H9 (cell line): ENCODE data around the gene RILPL1. TPM values are rescaled to one million over a fixed set of nuclear protein-coding genes. Genes with fewer than 3 reads are reported as not detected.

ENCODE experiments used
- DNase-seq: peaks from one replicate; pipeline ENCODE4 v3.0.0-alpha.2; 2017
- H2AFZ ChIP-seq: one replicate; pipeline ENCODE4 v1.6.1; 2013; ENCODE audit warnings: mild to moderate bottlenecking, low read length, control low read depth, moderate library complexity
- H2AK5ac ChIP-seq: 2 replicates; pipeline ENCODE4 v1.6.1; 2013; ENCODE audit warnings: low read length, control low read depth, mixed read lengths; ENCODE audit not compliant: insufficient read length
- H2BK120ac ChIP-seq: one replicate; pipeline ENCODE4 v1.6.1; 2013; ENCODE audit warnings: low read depth, mild to moderate bottlenecking, low read length, control low read depth, inconsistent platforms; ENCODE audit not compliant: poor library complexity, severe bottlenecking
- H2BK12ac ChIP-seq: 2 replicates; pipeline ENCODE4 v1.6.1; 2013; ENCODE audit warnings: low read length, control low read depth, mixed read lengths, low read depth; ENCODE audit not compliant: insufficient read length
- H2BK15ac ChIP-seq: 2 replicates; pipeline ENCODE4 v1.6.1; 2013; ENCODE audit warnings: low read depth, low read length, control low read depth
- H2BK20ac ChIP-seq: one replicate; pipeline ENCODE4 v1.6.1; 2013; ENCODE audit warnings: low read depth, mild to moderate bottlenecking, low read length, control low read depth, inconsistent platforms; ENCODE audit not compliant: poor library complexity, severe bottlenecking
- H2BK5ac ChIP-seq: 2 replicates; pipeline ENCODE4 v1.6.1; 2013; ENCODE audit warnings: low read length, control low read depth, mixed read lengths; ENCODE audit not compliant: insufficient read length
- H3K14ac ChIP-seq: 2 replicates; pipeline ENCODE4 v1.6.1; 2013; ENCODE audit warnings: low read length, control low read depth; ENCODE audit not compliant: insufficient read depth
- H3K18ac ChIP-seq: 2 replicates; pipeline ENCODE4 v1.6.1; 2013; ENCODE audit warnings: low read depth, mild to moderate bottlenecking, mixed read lengths, low read length, control low read depth; ENCODE audit not compliant: insufficient read length
- H3K23ac ChIP-seq: 2 replicates; pipeline ENCODE4 v1.6.1; 2013; ENCODE audit warnings: low read length, control low read depth, mixed read lengths, low read depth; ENCODE audit not compliant: insufficient read length
- H3K23me2 ChIP-seq: 2 replicates; pipeline ENCODE4 v1.6.1; 2013; ENCODE audit warnings: low read depth, mild to moderate bottlenecking, mixed read lengths, low read length, control low read depth; ENCODE audit not compliant: insufficient read length, poor library complexity, severe bottlenecking
- H3K27ac ChIP-seq: 2 replicates; pipeline ENCODE4 v1.5.1; 2013; ENCODE audit warnings: low read length, control low read depth, mixed read lengths, low read depth; ENCODE audit not compliant: insufficient read length
- H3K27me3 ChIP-seq: 2 replicates; pipeline ENCODE4 v1.6.1; 2013; ENCODE audit warnings: low read length, control low read depth, inconsistent platforms; ENCODE audit not compliant: insufficient read depth
- H3K4ac ChIP-seq: 2 replicates; pipeline ENCODE4 v1.6.1; 2013; ENCODE audit warnings: low read depth, mild to moderate bottlenecking, control low read depth, inconsistent platforms, low read length, moderate library complexity
- H3K4me1 ChIP-seq: 2 replicates; pipeline ENCODE4 v1.6.1; 2013; ENCODE audit warnings: low read length, control low read depth, inconsistent platforms; ENCODE audit not compliant: insufficient read depth
- H3K4me2 ChIP-seq: 2 replicates; pipeline ENCODE4 v1.6.1; 2013; ENCODE audit warnings: low read length, control low read depth, mixed read lengths; ENCODE audit not compliant: insufficient read length, insufficient read depth
- H3K56ac ChIP-seq: 2 replicates; pipeline ENCODE4 v1.6.1; 2013; ENCODE audit warnings: low read depth, mild to moderate bottlenecking, mixed read lengths, low read length, control low read depth; ENCODE audit not compliant: insufficient read length
- H3K79me1 ChIP-seq: 2 replicates; pipeline ENCODE4 v1.6.1; 2013; ENCODE audit warnings: low read depth, mild to moderate bottlenecking, moderate library complexity, low read length, control low read depth, inconsistent platforms; ENCODE audit not compliant: insufficient read depth, poor library complexity, severe bottlenecking
- H3K79me2 ChIP-seq: 2 replicates; pipeline ENCODE4 v1.6.1; 2013; ENCODE audit warnings: low read length, control low read depth, inconsistent platforms; ENCODE audit not compliant: insufficient read depth
- H3K9ac ChIP-seq: 2 replicates; pipeline ENCODE4 v1.6.1; 2013; ENCODE audit warnings: low read length, control low read depth, mixed read lengths; ENCODE audit not compliant: insufficient read length; ENCODE audit errors: extremely low read depth
- H3K9me3 ChIP-seq: one replicate; pipeline ENCODE4 v1.6.1; 2013; ENCODE audit warnings: low read depth, low read length, inconsistent platforms; ENCODE audit not compliant: control insufficient read depth
- H3T11ph ChIP-seq: one replicate; pipeline ENCODE4 v1.6.1; 2013; ENCODE audit warnings: mild to moderate bottlenecking, low read length, control low read depth, inconsistent platforms
- H4K20me1 ChIP-seq: one replicate; pipeline ENCODE4 v1.6.1; 2013; ENCODE audit not compliant: control insufficient read depth, insufficient read length, insufficient read depth
- H4K5ac ChIP-seq: 2 replicates; pipeline ENCODE4 v1.6.1; 2013; ENCODE audit warnings: low read depth, mild to moderate bottlenecking, mixed read lengths, low read length, control low read depth; ENCODE audit not compliant: insufficient read length
- H4K8ac ChIP-seq: replicated peaks from 2 replicates; pipeline ENCODE4 v1.6.1; 2013; ENCODE audit warnings: low read length, control low read depth, mixed read lengths, low read depth; ENCODE audit not compliant: insufficient read length
- H4K91ac ChIP-seq: 2 replicates; pipeline ENCODE4 v1.6.1; 2013; ENCODE audit warnings: low read depth, mild to moderate bottlenecking, moderate library complexity, mixed read lengths, low read length, control low read depth; ENCODE audit not compliant: insufficient read length
- H3K27ac Mint-ChIP-seq, 3 experiments: 2 replicates in 2 of 3; 3 replicates in 1 of 3; pipeline ENCODE4 v1.8.0; 2020 to 2021; ENCODE audit warnings: mixed read lengths in 3 of 3, mild to moderate bottlenecking in 1 of 3, moderate library complexity in 1 of 3
- H3K27me3 Mint-ChIP-seq: 2 replicates; pipeline ENCODE4 v1.8.0; 2021; ENCODE audit warnings: low read depth, mild to moderate bottlenecking, moderate library complexity, mixed read lengths
- H3K36me3 Mint-ChIP-seq, 3 experiments: 2 replicates in 2 of 3; 3 replicates in 1 of 3; pipeline ENCODE4 v1.8.0; 2020 to 2021; ENCODE audit warnings: low read depth in 3 of 3, mixed read lengths in 3 of 3; ENCODE audit not compliant: insufficient read depth in 1 of 3
- H3K4me1 Mint-ChIP-seq, 2 experiments: 2 replicates each; pipeline ENCODE4 v1.8.0; 2020; ENCODE audit warnings: mixed read lengths in 2 of 2
- H3K4me3 Mint-ChIP-seq, 2 experiments: 2 replicates in 1 of 2; 3 replicates in 1 of 2; pipeline ENCODE4 v1.8.0; 2020 to 2021; ENCODE audit warnings: mild to moderate bottlenecking in 2 of 2, mixed read lengths in 2 of 2, moderate library complexity in 1 of 2
- H3K9me3 Mint-ChIP-seq, 2 experiments: 2 replicates in 1 of 2; 3 replicates in 1 of 2; pipeline ENCODE4 v1.8.0; 2020; ENCODE audit warnings: mild to moderate bottlenecking in 2 of 2, mixed read lengths in 2 of 2, moderate library complexity in 1 of 2
- CTCF ChIP-seq: fragments of 200-600 bp; sonication (generic); conservative IDR thresholded peaks from 3 replicates; pipeline ENCODE4 v1.8.0; 2021; ENCODE audit warnings: antibody characterized with exemption, mild to moderate bottlenecking
- WGBS: extraction: QIAGEN DNeasy Blood & Tissue Kit; methylation state at CpG from one replicate; pipeline ENCODE4 v1.1.7; 2013; ENCODE audit warnings: missing lambda C conversion rate, low lambda C conversion rate, mixed read lengths; ENCODE audit not compliant: insufficient read length; ENCODE audit errors: extremely low coverage; 5-methylcytosine and 5-hydroxymethylcytosine counted together
- total RNA-seq: library from RNA; stranded (reverse); gene quantifications from 2 replicates; pipeline ENCODE4 v1.2.1, GENCODE V29; 2021

The RILPL1 gene
- total RNA-seq, 1 experiment from 2014 or later = 8.1 TPM

GRCh38 chr12:123491481-123491880, 42.0 kb downstream of the RILPL1 start:
- H2AFZ ChIP-seq = no peak overlapping the region
- H3K27ac ChIP-seq = no peak overlapping the region
- no peak overlapping the region for H3K9ac ChIP-seq
- H3K4ac ChIP-seq = no peak overlapping the region
- H3K27me3 Mint-ChIP-seq = no peaks in the 10 kb centered on the region
- H2BK5ac ChIP-seq = no peak overlapping the region
- no peak overlapping the region for H4K8ac ChIP-seq
- no peak overlapping the region for H2BK20ac ChIP-seq
- no peak overlapping the region for H2BK120ac ChIP-seq
- no peak overlapping the region for H3K4me3 Mint-ChIP-seq
- H3K14ac ChIP-seq = no peak overlapping the region; the same call in 1 of the 2 replicates
- H3K4me1 Mint-ChIP-seq = peaks cover 13 to 25% of the 10 kb centered on the region in 2 experiments
- H3T11ph ChIP-seq = no peak overlapping the region
- H4K5ac ChIP-seq = no peak overlapping the region
- H3K23ac ChIP-seq = no peak overlapping the region
- no peaks in the 10 kb centered on the region for H3K27me3 ChIP-seq
- H2AK5ac ChIP-seq = no peak overlapping the region
- H4K20me1 ChIP-seq = no peaks in the 10 kb centered on the region
- H4K91ac ChIP-seq = no peak overlapping the region
- no peaks in the 10 kb centered on the region for H3K9me3 ChIP-seq
- H3K56ac ChIP-seq = no peak overlapping the region
- H3K36me3 Mint-ChIP-seq = peaks cover 0 to 4% (median 0%) of the 10 kb centered on the region in 3 experiments; a peak in 2 of 7 replicates
- TF ChIP-seq CTCF = no peak
- H3K79me1 ChIP-seq = no peaks in the 10 kb centered on the region
- H3K27ac Mint-ChIP-seq = no peak overlapping the region
- DNase-seq = no peak
- no peaks in the 10 kb centered on the region for H3K9me3 Mint-ChIP-seq
- H2BK12ac ChIP-seq = no peak overlapping the region
- WGBS = no CpG with 5 or more reads among the region's 13 CpGs
- no peaks in the 10 kb centered on the region for H3K79me2 ChIP-seq
- no peak overlapping the region for H2BK15ac ChIP-seq
- no peak overlapping the region for H3K18ac ChIP-seq
- no peak overlapping the region for H3K4me2 ChIP-seq
- no peaks in the 10 kb centered on the region for H3K23me2 ChIP-seq
- H3K4me1 ChIP-seq = no peaks in the 10 kb centered on the region
